ENCODE data around the gene GART. TPM values are rescaled to one million over a fixed set of nuclear protein-coding genes. Genes with fewer than 3 reads are reported as not detected.
A peak's percentile ranks its signal among the peaks of the same experiment; 100 is the strongest.

GART gene
- total RNA-seq, 1 donor from 2014 or later = 58.2 TPM

- Mint-ChIP-seq H3K27me3 (ENCODE audit: low read depth) (peaks cover 1% of the 10 kb centered on the region), H3K9me3 (ENCODE audit: low read depth) (no peaks in the 10 kb centered on the region), H3K4me3 (ENCODE audit: unreplicated experiment) (peak overlapping the region; percentile 95), H3K4me1 (ENCODE audit: low read depth) (peaks cover 15% of the 10 kb centered on the region), H3K36me3 (ENCODE audit: low read depth) (no peaks in the 10 kb centered on the region), H3K27ac (ENCODE audit: unreplicated experiment) (peak overlapping the region; percentile 84)
- DNase-seq (ENCODE audit: low spot score) = no peak
- TF ChIP-seq, protein P1, sequence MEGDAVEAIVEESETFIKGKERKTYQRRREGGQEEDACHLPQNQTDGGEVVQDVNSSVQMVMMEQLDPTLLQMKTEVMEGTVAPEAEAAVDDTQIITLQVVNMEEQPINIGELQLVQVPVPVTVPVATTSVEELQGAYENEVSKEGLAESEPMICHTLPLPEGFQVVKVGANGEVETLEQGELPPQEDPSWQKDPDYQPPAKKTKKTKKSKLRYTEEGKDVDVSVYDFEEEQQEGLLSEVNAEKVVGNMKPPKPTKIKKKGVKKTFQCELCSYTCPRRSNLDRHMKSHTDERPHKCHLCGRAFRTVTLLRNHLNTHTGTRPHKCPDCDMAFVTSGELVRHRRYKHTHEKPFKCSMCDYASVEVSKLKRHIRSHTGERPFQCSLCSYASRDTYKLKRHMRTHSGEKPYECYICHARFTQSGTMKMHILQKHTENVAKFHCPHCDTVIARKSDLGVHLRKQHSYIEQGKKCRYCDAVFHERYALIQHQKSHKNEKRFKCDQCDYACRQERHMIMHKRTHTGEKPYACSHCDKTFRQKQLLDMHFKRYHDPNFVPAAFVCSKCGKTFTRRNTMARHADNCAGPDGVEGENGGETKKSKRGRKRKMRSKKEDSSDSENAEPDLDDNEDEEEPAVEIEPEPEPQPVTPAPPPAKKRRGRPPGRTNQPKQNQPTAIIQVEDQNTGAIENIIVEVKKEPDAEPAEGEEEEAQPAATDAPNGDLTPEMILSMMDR (IDR thresholded peaks at IDR 0.05) = no peak
Observed at GRCh38 chr21:33490991-33491372, 50.9 kb downstream of the GART start.

DNA sequence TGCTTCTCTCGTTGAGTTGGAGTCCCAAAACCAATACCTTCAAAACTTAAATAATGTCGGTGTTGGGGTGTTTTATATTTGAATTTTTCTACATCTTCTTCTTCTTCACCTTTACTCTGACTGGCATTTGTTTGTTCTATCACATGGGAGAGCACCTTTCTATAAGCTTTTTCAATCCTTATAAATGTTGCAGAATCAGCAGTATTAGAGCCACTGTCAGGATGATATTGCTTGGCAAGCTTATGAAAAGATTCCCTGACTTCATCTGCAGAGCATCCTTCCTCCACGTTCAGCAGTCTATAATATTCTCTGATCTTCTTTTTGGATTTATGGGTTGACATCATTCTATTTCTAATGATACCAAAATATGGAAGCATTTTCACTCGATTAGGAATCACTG, 53.0 kb downstream of the GART start:
- H3K4me3 Mint-ChIP-seq (ENCODE audit: unreplicated experiment) = no peak overlapping the region
- H3K9me3 Mint-ChIP-seq (ENCODE audit: low read depth) = no peaks in the 10 kb centered on the region
- H3K4me1 Mint-ChIP-seq (ENCODE audit: low read depth) = peaks cover 15% of the 10 kb centered on the region
- DNase-seq (ENCODE audit: low spot score) = no peak
- no peaks in the 10 kb centered on the region for H3K27me3 Mint-ChIP-seq (ENCODE audit: low read depth)
- no peaks in the 10 kb centered on the region for H3K36me3 Mint-ChIP-seq (ENCODE audit: low read depth)
- no peak overlapping the region for H3K27ac Mint-ChIP-seq (ENCODE audit: unreplicated experiment)
- TF ChIP-seq, protein P1 (IDR thresholded peaks at IDR 0.05) = no peak

DNA sequence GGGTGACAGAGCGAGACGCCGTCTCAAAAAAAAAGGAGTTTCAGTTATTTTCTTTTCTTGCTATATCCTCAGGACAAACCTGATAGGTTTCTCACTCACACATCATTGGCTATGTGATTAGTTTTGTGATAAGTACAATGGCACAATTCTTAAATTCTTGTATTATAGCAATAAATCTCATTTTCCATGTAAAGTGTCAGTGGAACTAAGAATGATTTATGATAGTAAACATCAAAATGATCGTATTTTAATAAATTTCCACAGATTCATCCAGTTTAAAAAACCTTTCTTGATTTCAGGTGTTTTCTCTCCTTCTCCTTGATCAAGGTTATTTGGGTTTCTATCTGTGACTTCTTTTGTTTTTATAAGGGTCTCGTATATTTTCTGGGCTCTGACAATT, 53.9 kb downstream of the GART start:
- H3K4me1 Mint-ChIP-seq (ENCODE audit: low read depth) = peaks cover 15% of the 10 kb centered on the region
- no peak for DNase-seq (ENCODE audit: low spot score)
- no peak overlapping the region for H3K4me3 Mint-ChIP-seq (ENCODE audit: unreplicated experiment)
- H3K9me3 Mint-ChIP-seq (ENCODE audit: low read depth) = no peaks in the 10 kb centered on the region
- H3K27me3 Mint-ChIP-seq (ENCODE audit: low read depth) = no peaks in the 10 kb centered on the region
- TF ChIP-seq, protein P1 (IDR thresholded peaks at IDR 0.05) = no peak
- no peak overlapping the region for H3K27ac Mint-ChIP-seq (ENCODE audit: unreplicated experiment)
- H3K36me3 Mint-ChIP-seq (ENCODE audit: low read depth) = no peaks in the 10 kb centered on the region

- H3K36me3 Mint-ChIP-seq (ENCODE audit: low read depth) = no peaks in the 10 kb centered on the region
- peaks cover 24% of the 10 kb centered on the region for H3K4me1 Mint-ChIP-seq (ENCODE audit: low read depth)
- TF ChIP-seq, protein P1 (IDR thresholded peaks at IDR 0.05) = no peak
- H3K27ac Mint-ChIP-seq (ENCODE audit: unreplicated experiment) = no peak overlapping the region
- no peak for DNase-seq (ENCODE audit: low spot score)
- H3K4me3 Mint-ChIP-seq (ENCODE audit: unreplicated experiment) = no peak overlapping the region
- H3K9me3 Mint-ChIP-seq (ENCODE audit: low read depth) = no peaks in the 10 kb centered on the region
- H3K27me3 Mint-ChIP-seq (ENCODE audit: low read depth) = no peaks in the 10 kb centered on the region
Observed at GRCh38 chr21:33481314-33481943, 60.5 kb downstream of the GART start.

- H3K4me1 Mint-ChIP-seq (ENCODE audit: low read depth) = peaks cover 24% of the 10 kb centered on the region
- DNase-seq (ENCODE audit: low spot score) = no peak
- peak overlapping the region; percentile 87 for H3K4me3 Mint-ChIP-seq (ENCODE audit: unreplicated experiment)
- H3K36me3 Mint-ChIP-seq (ENCODE audit: low read depth) = no peaks in the 10 kb centered on the region
- H3K27me3 Mint-ChIP-seq (ENCODE audit: low read depth) = no peaks in the 10 kb centered on the region
- TF ChIP-seq, protein P1 (IDR thresholded peaks at IDR 0.05) = no peak
- H3K9me3 Mint-ChIP-seq (ENCODE audit: low read depth) = no peaks in the 10 kb centered on the region
- H3K27ac Mint-ChIP-seq (ENCODE audit: unreplicated experiment) = peak overlapping the region; percentile 98
Observed at GRCh38 chr21:33480481-33481103, 61.3 kb downstream of the GART start.

Measured in chondrocyte (in vitro differentiated cells).